Panc1 (cell line): ENCODE results near the gene RMND5A.

ENCODE experiments used
- POLR2AphosphoS5 ChIP-seq: IDR thresholded peaks from 2 replicates; pipeline ENCODE4 v1.6.1; 2012; ENCODE audit warnings: mild to moderate bottlenecking, low read depth, low read length, moderate library complexity
- TF ChIP-seq, protein P1 (sequence below): fragments of 450-650 bp; IDR thresholded peaks from 2 replicates; pipeline ENCODE4 v1.5.1; 2017; ENCODE audit warnings: mild to moderate bottlenecking

GRCh38 chr2:86826951-86827350 is 106.9 kb downstream of the RMND5A start:
- TF ChIP-seq, protein P1, sequence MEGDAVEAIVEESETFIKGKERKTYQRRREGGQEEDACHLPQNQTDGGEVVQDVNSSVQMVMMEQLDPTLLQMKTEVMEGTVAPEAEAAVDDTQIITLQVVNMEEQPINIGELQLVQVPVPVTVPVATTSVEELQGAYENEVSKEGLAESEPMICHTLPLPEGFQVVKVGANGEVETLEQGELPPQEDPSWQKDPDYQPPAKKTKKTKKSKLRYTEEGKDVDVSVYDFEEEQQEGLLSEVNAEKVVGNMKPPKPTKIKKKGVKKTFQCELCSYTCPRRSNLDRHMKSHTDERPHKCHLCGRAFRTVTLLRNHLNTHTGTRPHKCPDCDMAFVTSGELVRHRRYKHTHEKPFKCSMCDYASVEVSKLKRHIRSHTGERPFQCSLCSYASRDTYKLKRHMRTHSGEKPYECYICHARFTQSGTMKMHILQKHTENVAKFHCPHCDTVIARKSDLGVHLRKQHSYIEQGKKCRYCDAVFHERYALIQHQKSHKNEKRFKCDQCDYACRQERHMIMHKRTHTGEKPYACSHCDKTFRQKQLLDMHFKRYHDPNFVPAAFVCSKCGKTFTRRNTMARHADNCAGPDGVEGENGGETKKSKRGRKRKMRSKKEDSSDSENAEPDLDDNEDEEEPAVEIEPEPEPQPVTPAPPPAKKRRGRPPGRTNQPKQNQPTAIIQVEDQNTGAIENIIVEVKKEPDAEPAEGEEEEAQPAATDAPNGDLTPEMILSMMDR = no peak
- TF ChIP-seq POLR2AphosphoS5 = no peak
